ENCODE results near the gene CCER1. TPM values are rescaled to one million over a fixed set of nuclear protein-coding genes. Genes with fewer than 3 reads are reported as not detected.

CCER1 gene
- total and polyA plus RNA-seq, 2 donors (not counting 1 experiment from before 2014, with no cell fraction given) = not detected

DNA sequence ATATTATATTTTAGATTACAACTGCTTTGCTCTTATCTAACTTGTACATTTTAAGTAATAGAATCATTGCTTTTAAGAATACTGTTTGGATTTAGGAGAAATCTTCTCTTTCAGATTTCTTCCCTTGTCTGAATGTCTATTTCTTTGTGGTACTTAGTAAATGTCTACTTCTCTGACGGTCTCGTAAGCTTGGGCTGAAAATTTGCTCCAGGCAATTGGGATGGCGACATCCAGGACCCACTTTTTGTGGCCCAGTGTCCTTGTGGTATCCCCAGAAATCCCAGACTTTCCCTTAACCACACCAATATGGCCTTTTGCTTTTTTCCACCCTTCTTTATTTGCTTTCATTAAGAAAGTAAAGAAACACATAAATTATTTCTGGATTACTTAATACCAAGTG, 24.0 kb upstream of the CCER1 start:
- no peak overlapping the region for H3K9ac ChIP-seq (ENCODE audit: insufficient read depth, low read length)
- no peaks in the 10 kb centered on the region for H4K20me1 ChIP-seq (ENCODE audit: control insufficient read depth, extremely low read depth, insufficient read depth, low read length)
- no peak overlapping the region for H3K27ac ChIP-seq (ENCODE audit: insufficient read depth, low read length)
- H3K9me3 ChIP-seq (ENCODE audit: control insufficient read depth, insufficient read depth, low read depth, low read length) = no peaks in the 10 kb centered on the region
- H3K4me1 ChIP-seq (ENCODE audit: control insufficient read depth, extremely low read depth, insufficient read depth, low read length) = peaks cover 2% of the 10 kb centered on the region
- no peaks in the 10 kb centered on the region for H3K36me3 ChIP-seq (ENCODE audit: control insufficient read depth, insufficient read depth, low read length)
- H3K79me2 ChIP-seq (ENCODE audit: control insufficient read depth, insufficient read depth, low read length) = no peaks in the 10 kb centered on the region
- no peaks in the 10 kb centered on the region for H3K27me3 ChIP-seq (ENCODE audit: control insufficient read depth, insufficient read depth, low read length)
- no peak for TF ChIP-seq EZH2 (IDR thresholded peaks at IDR 0.05; ENCODE audit: low read length, missing control alignments)
- TF ChIP-seq, protein P1, sequence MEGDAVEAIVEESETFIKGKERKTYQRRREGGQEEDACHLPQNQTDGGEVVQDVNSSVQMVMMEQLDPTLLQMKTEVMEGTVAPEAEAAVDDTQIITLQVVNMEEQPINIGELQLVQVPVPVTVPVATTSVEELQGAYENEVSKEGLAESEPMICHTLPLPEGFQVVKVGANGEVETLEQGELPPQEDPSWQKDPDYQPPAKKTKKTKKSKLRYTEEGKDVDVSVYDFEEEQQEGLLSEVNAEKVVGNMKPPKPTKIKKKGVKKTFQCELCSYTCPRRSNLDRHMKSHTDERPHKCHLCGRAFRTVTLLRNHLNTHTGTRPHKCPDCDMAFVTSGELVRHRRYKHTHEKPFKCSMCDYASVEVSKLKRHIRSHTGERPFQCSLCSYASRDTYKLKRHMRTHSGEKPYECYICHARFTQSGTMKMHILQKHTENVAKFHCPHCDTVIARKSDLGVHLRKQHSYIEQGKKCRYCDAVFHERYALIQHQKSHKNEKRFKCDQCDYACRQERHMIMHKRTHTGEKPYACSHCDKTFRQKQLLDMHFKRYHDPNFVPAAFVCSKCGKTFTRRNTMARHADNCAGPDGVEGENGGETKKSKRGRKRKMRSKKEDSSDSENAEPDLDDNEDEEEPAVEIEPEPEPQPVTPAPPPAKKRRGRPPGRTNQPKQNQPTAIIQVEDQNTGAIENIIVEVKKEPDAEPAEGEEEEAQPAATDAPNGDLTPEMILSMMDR (conservative IDR thresholded peaks at IDR 0.05 in 1 of 2, IDR thresholded peaks at IDR 0.05 in 1 of 2; ENCODE audit: low read depth in 1 of 2, low read length in 2 of 2) = no peak
- peak overlapping the region; percentile 39 for H2AFZ ChIP-seq (ENCODE audit: low read length)
- no peak overlapping the region for H3K4me3 ChIP-seq (replicated peaks in 1 of 4; ENCODE audit: control extremely low read depth in 1 of 4, insufficient read depth in 1 of 4, low read depth in 3 of 4, low read length in 4 of 4)
- H3K4me2 ChIP-seq (ENCODE audit: extremely low read depth, insufficient read depth, low read length) = no peak overlapping the region
- DNase-seq (ENCODE audit: low read depth in 2 of 2) = no peak

GRCh38 chr12:90978117-90978770, 23.3 kb upstream of the CCER1 start:
- Histone ChIP-seq H3K27ac (ENCODE audit: insufficient read depth, low read length) (no peak overlapping the region), H3K4me3 (replicated peaks in 1 of 4; ENCODE audit: control extremely low read depth in 1 of 4, insufficient read depth in 1 of 4, low read depth in 3 of 4, low read length in 4 of 4) (no peak overlapping the region), H3K9me3 (ENCODE audit: control insufficient read depth, insufficient read depth, low read depth, low read length) (no peaks in the 10 kb centered on the region), H2AFZ (ENCODE audit: low read length) (peak overlapping the region; percentile 4), H3K4me2 (ENCODE audit: extremely low read depth, insufficient read depth, low read length) (no peak overlapping the region), H3K9ac (ENCODE audit: insufficient read depth, low read length) (no peak overlapping the region), H3K79me2 (ENCODE audit: control insufficient read depth, insufficient read depth, low read length) (no peaks in the 10 kb centered on the region), H3K27me3 (ENCODE audit: control insufficient read depth, insufficient read depth, low read length) (no peaks in the 10 kb centered on the region), H4K20me1 (ENCODE audit: control insufficient read depth, extremely low read depth, insufficient read depth, low read length) (no peaks in the 10 kb centered on the region), H3K36me3 (ENCODE audit: control insufficient read depth, insufficient read depth, low read length) (no peaks in the 10 kb centered on the region), H3K4me1 (ENCODE audit: control insufficient read depth, extremely low read depth, insufficient read depth, low read length) (peaks cover 4% of the 10 kb centered on the region)
- peak; percentile 58 to 87 for DNase-seq (ENCODE audit: low read depth in 2 of 2)
- TF ChIP-seq EZH2 (IDR thresholded peaks at IDR 0.05; ENCODE audit: low read length, missing control alignments) = no peak
- TF ChIP-seq, protein P1 (conservative IDR thresholded peaks at IDR 0.05 in 1 of 2, IDR thresholded peaks at IDR 0.05 in 1 of 2; ENCODE audit: low read depth in 1 of 2, low read length in 2 of 2) = peak; percentile 70 to 75

- Histone ChIP-seq H3K4me3 (replicated peaks in 1 of 4; ENCODE audit: control extremely low read depth in 1 of 4, insufficient read depth in 1 of 4, low read depth in 3 of 4, low read length in 4 of 4) (no peak overlapping the region), H3K9ac (ENCODE audit: insufficient read depth, low read length) (no peak overlapping the region), H3K79me2 (ENCODE audit: control insufficient read depth, insufficient read depth, low read length) (no peaks in the 10 kb centered on the region), H3K36me3 (ENCODE audit: control insufficient read depth, insufficient read depth, low read length) (no peaks in the 10 kb centered on the region), H3K27me3 (ENCODE audit: control insufficient read depth, insufficient read depth, low read length) (no peaks in the 10 kb centered on the region), H3K27ac (ENCODE audit: insufficient read depth, low read length) (no peak overlapping the region), H4K20me1 (ENCODE audit: control insufficient read depth, extremely low read depth, insufficient read depth, low read length) (no peaks in the 10 kb centered on the region), H3K9me3 (ENCODE audit: control insufficient read depth, insufficient read depth, low read depth, low read length) (no peaks in the 10 kb centered on the region), H2AFZ (ENCODE audit: low read length) (no peak overlapping the region), H3K4me2 (ENCODE audit: extremely low read depth, insufficient read depth, low read length) (no peak overlapping the region), H3K4me1 (ENCODE audit: control insufficient read depth, extremely low read depth, insufficient read depth, low read length) (peaks cover 4% of the 10 kb centered on the region)
- TF ChIP-seq EZH2 (IDR thresholded peaks at IDR 0.05; ENCODE audit: low read length, missing control alignments) = no peak
- TF ChIP-seq, protein P1 (conservative IDR thresholded peaks at IDR 0.05 in 1 of 2, IDR thresholded peaks at IDR 0.05 in 1 of 2; ENCODE audit: low read depth in 1 of 2, low read length in 2 of 2) = no peak
- peak in 1 of 2 donors; percentile 34 for DNase-seq (ENCODE audit: low read depth in 2 of 2)
Observed at GRCh38 chr12:90977224-90977623, 22.2 kb upstream of the CCER1 start.

Data from fibroblast of lung (primary cell).